ENCODE measurements around the gene HIRA.

HIRA gene

GRCh38 chr22:19431649-19432132, at the start of gene HIRA:
TSS of gene HIRA (minus strand) at chr22:19431733. CDS start at chr22:19431476, 257 bp downstream.
- peak; percentile 71 to 75 for DNase-seq (ENCODE audit: low read depth in 2 of 2)

GRCh38 chr22:19480789-19481188, 49.3 kb upstream of the HIRA start:
- no peak for DNase-seq (ENCODE audit: low read depth in 2 of 2)

- no peak for DNase-seq (ENCODE audit: low read depth in 2 of 2)
Measured at GRCh38 chr22:19480173-19480568, 48.6 kb upstream of the HIRA start.

- DNase-seq (ENCODE audit: low read depth in 2 of 2): peak; percentile 86
Measured at GRCh38 chr22:19479355-19480172, 48.0 kb upstream of the HIRA start, which contains the start of gene CDC45. TSS of gene CDC45 (plus strand) at chr22:19479920. CDS start at chr22:19479969, 49 bp downstream.

GRCh38 chr22:19478901-19479354, 47.4 kb upstream of the HIRA start, which contains the start of gene UFD1:
TSS of gene UFD1 (minus strand) at chr22:19479193. CDS start at chr22:19479085, 108 bp downstream.
- peak; percentile 53 to 57 for DNase-seq (ENCODE audit: low read depth in 2 of 2)

GRCh38 chr22:19478045-19478900, 46.7 kb upstream of the HIRA start:
- no peak for DNase-seq (ENCODE audit: low read depth in 2 of 2)

- DNase-seq (ENCODE audit: low read depth in 2 of 2): no peak
Measured at GRCh38 chr22:19477321-19478044, 46.0 kb upstream of the HIRA start.

GRCh38 chr22:19476023-19476422, 44.5 kb upstream of the HIRA start:
- DNase-seq (ENCODE audit: low read depth in 2 of 2): no peak

- no peak for DNase-seq (ENCODE audit: low read depth in 2 of 2)
Measured at GRCh38 chr22:19473578-19473977, 42.0 kb upstream of the HIRA start.

- DNase-seq (ENCODE audit: low read depth in 2 of 2): no peak
Measured at GRCh38 chr22:19472233-19472632, 40.7 kb upstream of the HIRA start.

GRCh38 chr22:19471572-19471971, 40.0 kb upstream of the HIRA start:
- DNase-seq (ENCODE audit: low read depth in 2 of 2): no peak

- DNase-seq (ENCODE audit: low read depth in 2 of 2): no peak
Measured at GRCh38 chr22:19470010-19470409, 38.5 kb upstream of the HIRA start.

- DNase-seq (ENCODE audit: low read depth in 2 of 2): no peak
Measured at GRCh38 chr22:19469421-19469820, 37.9 kb upstream of the HIRA start.

- DNase-seq (ENCODE audit: low read depth in 2 of 2): no peak
Measured at GRCh38 chr22:19467912-19468311, 36.4 kb upstream of the HIRA start.

- DNase-seq (ENCODE audit: low read depth in 2 of 2): no peak
Measured at GRCh38 chr22:19466848-19467752, 35.6 kb upstream of the HIRA start.

- DNase-seq (ENCODE audit: low read depth in 2 of 2): no peak
Measured at GRCh38 chr22:19466126-19466716, 34.7 kb upstream of the HIRA start.

- no peak for DNase-seq (ENCODE audit: low read depth in 2 of 2)
Measured at GRCh38 chr22:19464975-19465374, 33.4 kb upstream of the HIRA start.

GRCh38 chr22:19464546-19464945, 33.0 kb upstream of the HIRA start:
- DNase-seq (ENCODE audit: low read depth in 2 of 2): no peak

GRCh38 chr22:19463491-19464469, 32.2 kb upstream of the HIRA start:
- DNase-seq (ENCODE audit: low read depth in 2 of 2): no peak

Measured in stimulated activated CD8-positive, alpha-beta memory T cell treated with anti-CD3 and anti-CD28 coated beads, Interleukin-2, amount 100 ng/mL, for 1 hour (primary cell).